NCI-H2171 treated with DMSO at 0.1 percent for 48 hours (cell line): Measurements from ENCODE around the gene PLEKHB1.
"Not testable (repeated sequence)": the region's sequence is repeated elsewhere in the genome, so short reads cannot be mapped to it uniquely, and the experiment has no call there.

Experiments
- DNase-seq: peaks from one replicate; lab custom pipeline; 2025; lab: John Stamatoyannopoulos, UW

Gene PLEKHB1

GRCh38 chr11:73648571-73649046 lies 2.2 kb downstream of the PLEKHB1 start:
- no peak for DNase-seq

GRCh38 chr11:73649206-73649605 lies 2.8 kb downstream of the PLEKHB1 start:
- no peak for DNase-seq

- DNase-seq, result no peak
Observed at GRCh38 chr11:73650400-73650799, 4.0 kb downstream of the PLEKHB1 start.

GRCh38 chr11:73651252-73651651 lies 4.9 kb downstream of the PLEKHB1 start:
- no peak for DNase-seq

GRCh38 chr11:73651661-73652045 lies 5.3 kb downstream of the PLEKHB1 start:
- no peak for DNase-seq

GRCh38 chr11:73652046-73652730 lies 5.8 kb downstream of the PLEKHB1 start:
- DNase-seq, result no peak

- DNase-seq, result no peak
Observed at GRCh38 chr11:73652856-73653559, 6.6 kb downstream of the PLEKHB1 start.

- DNase-seq, result no peak
Observed at GRCh38 chr11:73653996-73654395, 7.6 kb downstream of the PLEKHB1 start.

GRCh38 chr11:73654482-73655021 lies 8.2 kb downstream of the PLEKHB1 start:
- no peak for DNase-seq

GRCh38 chr11:73655686-73656085 lies 9.3 kb downstream of the PLEKHB1 start:
- no peak for DNase-seq

GRCh38 chr11:73656985-73657384 lies 10.6 kb downstream of the PLEKHB1 start:
- DNase-seq, result no peak

- no peak for DNase-seq
Observed at GRCh38 chr11:73659961-73660360, 13.6 kb downstream of the PLEKHB1 start.

GRCh38 chr11:73660497-73661034 lies 14.2 kb downstream of the PLEKHB1 start:
- no peak for DNase-seq

GRCh38 chr11:73661035-73661628 lies 14.8 kb downstream of the PLEKHB1 start:
- DNase-seq, result peak; percentile 47

GRCh38 chr11:73662445-73663157 lies 16.2 kb downstream of the PLEKHB1 start:
- no peak for DNase-seq

- no peak for DNase-seq
Observed at GRCh38 chr11:73663604-73664495, 17.5 kb downstream of the PLEKHB1 start.

GRCh38 chr11:73664877-73665276 lies 18.5 kb downstream of the PLEKHB1 start:
- no peak for DNase-seq

- no peak for DNase-seq
Observed at GRCh38 chr11:73667891-73668290, 21.5 kb downstream of the PLEKHB1 start.

- DNase-seq, result no peak
Observed at GRCh38 chr11:73670808-73671207, 24.4 kb downstream of the PLEKHB1 start.

- no peak for DNase-seq
Observed at GRCh38 chr11:73671701-73672100, 25.3 kb downstream of the PLEKHB1 start.

GRCh38 chr11:73676552-73676951 lies 30.2 kb downstream of the PLEKHB1 start:
- not testable (repeated sequence) for DNase-seq
